HFFc6 (cell line): Measurements from ENCODE around the gene CCNY. TPM values are rescaled to one million over a fixed set of nuclear protein-coding genes. Genes with fewer than 3 reads are reported as not detected.

Source experiments
- DNase-seq: peaks from one replicate; pipeline ENCODE4 v3.0.0-alpha.2; 2018
- H3K27ac Mint-ChIP-seq: 2 replicates; pipeline ENCODE4 v1.8.0; 2020; ENCODE audit warnings: mild to moderate bottlenecking, mixed read lengths
- H3K27me3 Mint-ChIP-seq: 2 replicates; pipeline ENCODE4 v1.8.0; 2021; ENCODE audit warnings: mild to moderate bottlenecking, moderate library complexity, mixed read lengths; ENCODE audit not compliant: insufficient read depth
- H3K36me3 Mint-ChIP-seq: 2 replicates; pipeline ENCODE4 v1.8.0; 2021; ENCODE audit warnings: low read depth, mixed read lengths
- H3K4me1 Mint-ChIP-seq: 2 replicates; pipeline ENCODE4 v1.8.0; 2020; ENCODE audit warnings: low read depth, mixed read lengths
- H3K4me3 Mint-ChIP-seq: 2 replicates; pipeline ENCODE4 v1.8.0; 2020; ENCODE audit warnings: mild to moderate bottlenecking, moderate library complexity, mixed read lengths
- H3K9me3 Mint-ChIP-seq: 2 replicates; pipeline ENCODE4 v1.8.0; 2020; ENCODE audit warnings: mild to moderate bottlenecking, mixed read lengths
- total RNA-seq, 6 experiments: library from RNA; stranded (reverse); fragmentation: NEBNext Ultra II Directional; extraction: Animal tissue kit (Norgen Biotek cat#: 25700); gene quantifications; 2 replicates in 1 of 6; 3 replicates in 5 of 6; pipeline ENCODE4 v1.2.3, GENCODE V29; 2021
- TF ChIP-seq, protein P1 (sequence below): fragments of 200-600 bp; sonication (generic); IDR thresholded peaks from 2 replicates; pipeline ENCODE4 v1.5.0; 2021; ENCODE audit warnings: antibody characterized with exemption, mild to moderate bottlenecking

CCNY gene
- total RNA-seq, 6 experiments from 2014 or later, result 60.0 to 76.6 (median 69.9) TPM

DNA sequence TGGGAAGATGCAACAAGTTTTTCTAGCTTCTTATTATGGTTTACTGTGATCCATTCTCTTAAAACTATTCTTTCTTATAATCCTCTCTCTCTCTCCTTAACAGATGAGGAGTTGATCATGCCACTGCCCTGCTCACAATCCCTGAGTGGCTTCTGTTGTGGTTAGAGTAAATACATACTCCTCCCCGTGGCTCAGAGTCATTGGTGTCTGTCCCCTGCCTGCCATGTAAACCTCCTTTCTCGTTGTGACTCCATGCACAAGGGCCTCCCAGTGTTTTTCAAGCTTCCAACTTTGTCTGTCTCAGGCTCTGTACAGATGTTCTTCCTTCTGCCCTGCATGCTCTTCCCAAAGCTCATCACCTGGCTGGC, 20.4 kb downstream of the CCNY start:
- DNase-seq, result no peak
- no peaks in the 10 kb centered on the region; the same call in 1 of the 2 replicates for H3K36me3 Mint-ChIP-seq
- H3K4me3 Mint-ChIP-seq, result no peak overlapping the region
- peaks cover 80% of the 10 kb centered on the region for H3K4me1 Mint-ChIP-seq
- TF ChIP-seq, protein P1, sequence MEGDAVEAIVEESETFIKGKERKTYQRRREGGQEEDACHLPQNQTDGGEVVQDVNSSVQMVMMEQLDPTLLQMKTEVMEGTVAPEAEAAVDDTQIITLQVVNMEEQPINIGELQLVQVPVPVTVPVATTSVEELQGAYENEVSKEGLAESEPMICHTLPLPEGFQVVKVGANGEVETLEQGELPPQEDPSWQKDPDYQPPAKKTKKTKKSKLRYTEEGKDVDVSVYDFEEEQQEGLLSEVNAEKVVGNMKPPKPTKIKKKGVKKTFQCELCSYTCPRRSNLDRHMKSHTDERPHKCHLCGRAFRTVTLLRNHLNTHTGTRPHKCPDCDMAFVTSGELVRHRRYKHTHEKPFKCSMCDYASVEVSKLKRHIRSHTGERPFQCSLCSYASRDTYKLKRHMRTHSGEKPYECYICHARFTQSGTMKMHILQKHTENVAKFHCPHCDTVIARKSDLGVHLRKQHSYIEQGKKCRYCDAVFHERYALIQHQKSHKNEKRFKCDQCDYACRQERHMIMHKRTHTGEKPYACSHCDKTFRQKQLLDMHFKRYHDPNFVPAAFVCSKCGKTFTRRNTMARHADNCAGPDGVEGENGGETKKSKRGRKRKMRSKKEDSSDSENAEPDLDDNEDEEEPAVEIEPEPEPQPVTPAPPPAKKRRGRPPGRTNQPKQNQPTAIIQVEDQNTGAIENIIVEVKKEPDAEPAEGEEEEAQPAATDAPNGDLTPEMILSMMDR, result no peak
- no peak overlapping the region for H3K27ac Mint-ChIP-seq
- no peaks in the 10 kb centered on the region for H3K9me3 Mint-ChIP-seq
- H3K27me3 Mint-ChIP-seq, result no peaks in the 10 kb centered on the region

DNA sequence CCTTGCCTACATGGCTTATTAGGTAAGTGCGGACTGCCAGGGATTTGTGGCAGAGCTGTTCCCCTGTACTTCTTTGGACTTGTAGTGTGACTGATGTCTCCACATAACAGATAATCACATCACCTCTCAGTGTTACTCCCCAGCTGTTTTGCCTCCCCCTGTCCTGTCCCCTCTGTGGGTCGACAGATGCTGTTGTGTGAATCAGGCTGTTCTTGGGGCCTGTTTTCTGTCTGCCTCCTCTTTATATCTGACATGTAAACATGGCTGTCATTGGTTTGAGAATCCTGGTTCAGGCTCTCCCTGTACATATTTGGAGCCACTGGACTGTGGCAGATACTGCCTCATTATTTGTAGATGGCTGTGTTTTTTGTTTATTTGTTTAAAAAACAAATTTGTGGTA, 22.7 kb downstream of the CCNY start:
- TF ChIP-seq, protein P1, result no peak
- Mint-ChIP-seq H3K4me3 (no peak overlapping the region), H3K4me1 (peaks cover 57% of the 10 kb centered on the region), H3K27me3 (no peaks in the 10 kb centered on the region), H3K36me3 (no peaks in the 10 kb centered on the region; the same call in 1 of the 2 replicates), H3K27ac (no peak overlapping the region), H3K9me3 (no peaks in the 10 kb centered on the region)
- no peak for DNase-seq

DNA sequence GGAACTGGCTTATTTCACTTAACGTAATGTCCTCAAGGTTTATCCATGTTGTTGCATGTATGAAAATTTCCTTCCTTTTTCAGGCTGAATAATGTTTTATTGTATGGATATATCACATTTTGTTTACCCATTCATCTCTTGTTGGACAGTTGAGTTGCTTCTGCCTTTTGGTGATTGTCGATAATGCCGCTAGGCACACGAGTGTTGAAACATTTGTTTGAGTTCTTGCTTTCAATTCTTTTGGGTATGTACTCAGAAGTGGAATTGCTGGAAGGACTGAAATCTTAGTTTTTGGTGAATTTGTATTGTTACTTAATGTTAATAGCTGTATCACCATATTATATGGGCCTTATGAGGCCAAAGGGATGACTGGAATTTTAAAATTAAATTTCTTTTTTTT, 23.6 kb downstream of the CCNY start:
- Mint-ChIP-seq H3K27me3 (no peaks in the 10 kb centered on the region), H3K4me1 (peaks cover 49% of the 10 kb centered on the region), H3K36me3 (no peaks in the 10 kb centered on the region; the same call in 1 of the 2 replicates), H3K9me3 (no peaks in the 10 kb centered on the region), H3K4me3 (no peak overlapping the region), H3K27ac (no peak overlapping the region)
- no peak for DNase-seq
- TF ChIP-seq, protein P1, result no peak

DNA sequence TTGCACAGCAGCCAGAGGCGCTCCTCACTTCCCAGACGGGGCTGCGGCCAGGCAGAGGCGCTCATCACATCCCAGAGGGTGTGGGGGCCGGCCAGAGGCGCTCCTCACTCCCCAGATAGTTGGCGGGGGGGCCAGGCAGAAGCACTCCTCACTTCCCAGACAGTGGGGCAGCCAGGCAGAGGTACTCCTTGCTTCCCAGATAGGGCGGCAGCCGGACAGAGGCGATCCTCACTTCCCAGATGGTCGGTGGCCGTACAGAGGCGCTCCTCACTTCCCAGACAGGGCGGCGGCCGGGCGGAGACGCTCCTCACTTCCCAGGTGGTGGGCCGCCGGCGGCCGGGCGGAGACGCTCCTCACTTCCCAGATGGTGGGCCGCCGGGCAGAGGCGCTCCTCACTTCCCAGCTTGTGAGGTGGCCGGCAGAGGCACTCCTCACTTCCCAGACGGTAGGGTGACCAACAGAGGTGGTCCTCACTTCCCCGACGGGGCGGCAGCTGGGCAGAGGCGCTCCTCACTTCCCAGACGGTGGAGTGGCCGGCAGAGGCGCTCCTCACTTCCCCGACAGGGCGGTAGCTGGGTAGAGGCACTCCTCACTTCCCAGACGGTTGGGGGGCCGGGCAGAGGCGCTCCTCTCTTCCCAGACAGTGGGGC, 26.5 kb downstream of the CCNY start:
- no peak overlapping the region for H3K27ac Mint-ChIP-seq
- no peaks in the 10 kb centered on the region for H3K9me3 Mint-ChIP-seq

DNA sequence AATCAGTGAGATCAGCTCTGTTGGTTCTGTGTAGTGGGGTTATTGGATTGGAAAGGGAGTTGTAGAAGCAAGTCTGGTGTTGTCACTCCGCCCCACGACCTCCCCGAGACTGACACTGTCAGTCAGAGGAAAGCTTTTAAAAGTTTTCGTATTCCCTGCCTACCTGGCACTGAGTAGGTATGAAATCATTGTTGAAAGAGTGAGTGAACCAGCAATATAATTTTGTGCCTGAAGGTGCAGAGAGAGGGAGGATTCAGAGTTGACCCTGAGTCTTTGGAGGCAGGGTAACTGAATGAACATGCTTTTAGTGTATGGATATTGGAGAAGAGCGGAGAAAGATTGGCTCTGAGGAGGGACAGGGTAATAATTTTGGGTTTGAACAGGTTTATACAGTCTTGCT, 27.3 kb downstream of the CCNY start:
- H3K27ac Mint-ChIP-seq, result no peak overlapping the region

More for the DNA sequence above, 26.5 kb downstream of the CCNY start:
- Mint-ChIP-seq H3K27me3 (no peaks in the 10 kb centered on the region), H3K4me1 (peaks cover 21% of the 10 kb centered on the region), H3K4me3 (no peak overlapping the region), H3K36me3 (no peaks in the 10 kb centered on the region; the same call in 1 of the 2 replicates)
- TF ChIP-seq, protein P1, result no peak
- DNase-seq, result no peak

More for the DNA sequence above, 27.3 kb downstream of the CCNY start:
- no peaks in the 10 kb centered on the region; the same call in 1 of the 2 replicates for H3K36me3 Mint-ChIP-seq
- DNase-seq, result no peak
- H3K9me3 Mint-ChIP-seq, result no peaks in the 10 kb centered on the region
- peaks cover 13% of the 10 kb centered on the region for H3K4me1 Mint-ChIP-seq
- no peaks in the 10 kb centered on the region for H3K27me3 Mint-ChIP-seq
- no peak overlapping the region for H3K4me3 Mint-ChIP-seq
- TF ChIP-seq, protein P1, result no peak
